ENCODE data around the gene BRD3. TPM values are rescaled to one million over a fixed set of nuclear protein-coding genes. Genes with fewer than 3 reads are reported as not detected.

Gene BRD3
- total RNA-seq, 2 experiments from 2014 or later: 3.1 to 16.3 TPM

- no peaks in the 10 kb centered on the region for H3K4me1 ChIP-seq (ENCODE audit: insufficient read depth, low read length, poor library complexity, severe bottlenecking)
- no peaks in the 10 kb centered on the region for H4K20me1 ChIP-seq (ENCODE audit: insufficient read depth, low read length)
- DNase-seq (ENCODE audit: low spot score): no peak
- POLR2A ChIA-PET: interaction anchor here (0.6 kb wide), 1 partner anchor 16 kb away, joined by 4 read pairs; no protein-coding TSS in a partner anchor
- no peak overlapping the region for H3K27ac ChIP-seq (ENCODE audit: low read depth, low read length, poor library complexity, severe bottlenecking)
- intact Hi-C loops (cut with micrococcal nuclease; ENCODE audit: unreplicated experiment): no loop called here
- H3K79me2 ChIP-seq (ENCODE audit: insufficient read depth, low read depth, low read length): no peaks in the 10 kb centered on the region
- TF ChIP-seq EZH2phosphoT487 (IDR thresholded peaks at IDR 0.05; ENCODE audit: borderline replicate concordance, low read depth, low read length) (no peak), CTCF (conservative IDR thresholded peaks at IDR 0.05; ENCODE audit: low read length) (no peak)
- BruUV-seq (replicated peaks): no TSS peak
- H3K9me3 ChIP-seq (ENCODE audit: low read length): no peaks in the 10 kb centered on the region
- no peaks in the 10 kb centered on the region for H3K9me2 ChIP-seq (ENCODE audit: insufficient read depth, low read length)
- CTCF ChIA-PET (ENCODE audit: unreplicated experiment): no interaction called here
- H3K4me2 ChIP-seq (ENCODE audit: low read length): no peak overlapping the region
- H2AFZ ChIP-seq (ENCODE audit: low read length): no peak overlapping the region
- no peaks in the 10 kb centered on the region for H3K36me3 ChIP-seq (ENCODE audit: insufficient read depth, low read length)
- H3K4me3 ChIP-seq (ENCODE audit: low read depth, low read length, poor library complexity, severe bottlenecking): no peak overlapping the region
Measured at GRCh38 chr9:134039386-134040175, 28.2 kb downstream of the BRD3 start.

GRCh38 chr9:134037641-134038040 lies 30.2 kb downstream of the BRD3 start:
- Histone ChIP-seq H3K4me3 (ENCODE audit: low read depth, low read length, poor library complexity, severe bottlenecking) (no peak overlapping the region), H3K79me2 (ENCODE audit: insufficient read depth, low read depth, low read length) (no peaks in the 10 kb centered on the region), H4K20me1 (ENCODE audit: insufficient read depth, low read length) (no peaks in the 10 kb centered on the region), H3K36me3 (ENCODE audit: insufficient read depth, low read length) (peaks cover 5% of the 10 kb centered on the region; the same call in 1 of the 2 replicates), H2AFZ (ENCODE audit: low read length) (no peak overlapping the region), H3K9me3 (ENCODE audit: low read length) (no peaks in the 10 kb centered on the region), H3K4me1 (ENCODE audit: insufficient read depth, low read length, poor library complexity, severe bottlenecking) (no peaks in the 10 kb centered on the region), H3K9me2 (ENCODE audit: insufficient read depth, low read length) (no peaks in the 10 kb centered on the region), H3K27ac (ENCODE audit: low read depth, low read length, poor library complexity, severe bottlenecking) (no peak overlapping the region), H3K4me2 (ENCODE audit: low read length) (no peak overlapping the region)
- intact Hi-C loops (cut with micrococcal nuclease; ENCODE audit: unreplicated experiment): no loop called here
- BruUV-seq (replicated peaks): no TSS peak
- POLR2A ChIA-PET: no interaction called here
- TF ChIP-seq CTCF (conservative IDR thresholded peaks at IDR 0.05; ENCODE audit: low read length): no peak
- TF ChIP-seq EZH2phosphoT487 (IDR thresholded peaks at IDR 0.05; ENCODE audit: borderline replicate concordance, low read depth, low read length): no peak
- no peak for DNase-seq (ENCODE audit: low spot score)
- CTCF ChIA-PET (ENCODE audit: unreplicated experiment): no interaction called here

GRCh38 chr9:134036130-134036529 lies 31.7 kb downstream of the BRD3 start:
- no peaks in the 10 kb centered on the region for H3K9me3 ChIP-seq (ENCODE audit: low read length)
- no peaks in the 10 kb centered on the region for H3K9me2 ChIP-seq (ENCODE audit: insufficient read depth, low read length)
- DNase-seq (ENCODE audit: low spot score): no peak
- H3K4me1 ChIP-seq (ENCODE audit: insufficient read depth, low read length, poor library complexity, severe bottlenecking): no peaks in the 10 kb centered on the region
- no TSS peak for BruUV-seq (replicated peaks)
- no peaks in the 10 kb centered on the region for H4K20me1 ChIP-seq (ENCODE audit: insufficient read depth, low read length)
- H3K4me3 ChIP-seq (ENCODE audit: low read depth, low read length, poor library complexity, severe bottlenecking): no peak overlapping the region
- intact Hi-C loops (cut with micrococcal nuclease; ENCODE audit: unreplicated experiment): no loop called here
- peaks cover 10% of the 10 kb centered on the region; the same call in 1 of the 2 replicates for H3K36me3 ChIP-seq (ENCODE audit: insufficient read depth, low read length)
- no peak overlapping the region for H3K27ac ChIP-seq (ENCODE audit: low read depth, low read length, poor library complexity, severe bottlenecking)
- TF ChIP-seq EZH2phosphoT487 (IDR thresholded peaks at IDR 0.05; ENCODE audit: borderline replicate concordance, low read depth, low read length) (no peak), CTCF (conservative IDR thresholded peaks at IDR 0.05; ENCODE audit: low read length) (no peak)
- H2AFZ ChIP-seq (ENCODE audit: low read length): no peak overlapping the region
- no peak overlapping the region for H3K4me2 ChIP-seq (ENCODE audit: low read length)
- ChIA-PET CTCF (ENCODE audit: unreplicated experiment) (no interaction called here), POLR2A (no interaction called here)
- no peaks in the 10 kb centered on the region for H3K79me2 ChIP-seq (ENCODE audit: insufficient read depth, low read depth, low read length)
